Measurements from ENCODE around the gene ALMS1.

DNA sequence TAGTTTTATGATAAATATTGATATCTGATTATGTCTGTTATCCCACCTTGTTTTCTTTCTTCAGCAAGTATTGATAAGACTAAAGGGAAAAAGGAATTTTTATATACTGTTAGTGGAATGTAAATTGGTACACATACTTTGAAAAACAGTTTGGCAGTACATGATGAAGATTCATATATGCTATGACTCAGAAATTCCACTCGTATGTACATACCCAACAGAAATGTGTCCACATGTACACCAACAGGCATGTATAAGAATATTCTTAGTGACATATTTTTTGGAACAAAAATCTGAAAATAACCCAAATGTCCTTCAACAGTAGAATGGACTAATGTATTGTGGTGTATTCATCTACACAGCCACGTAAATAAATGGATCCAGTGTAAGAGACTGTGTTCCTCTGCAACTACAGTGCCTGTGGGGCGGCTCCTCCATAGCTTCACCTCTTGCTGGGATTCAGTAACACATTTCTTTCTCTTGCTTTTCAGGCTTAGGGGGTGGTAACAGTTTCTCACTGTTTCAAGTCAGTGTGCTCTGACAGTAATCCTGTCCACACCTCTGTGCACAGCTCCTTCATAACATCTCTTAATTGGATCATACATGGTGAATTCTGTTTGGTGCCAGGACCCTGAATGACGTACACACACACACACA lies 35.5 kb upstream of the ALMS1 start:
- TF ChIP-seq, protein P1, sequence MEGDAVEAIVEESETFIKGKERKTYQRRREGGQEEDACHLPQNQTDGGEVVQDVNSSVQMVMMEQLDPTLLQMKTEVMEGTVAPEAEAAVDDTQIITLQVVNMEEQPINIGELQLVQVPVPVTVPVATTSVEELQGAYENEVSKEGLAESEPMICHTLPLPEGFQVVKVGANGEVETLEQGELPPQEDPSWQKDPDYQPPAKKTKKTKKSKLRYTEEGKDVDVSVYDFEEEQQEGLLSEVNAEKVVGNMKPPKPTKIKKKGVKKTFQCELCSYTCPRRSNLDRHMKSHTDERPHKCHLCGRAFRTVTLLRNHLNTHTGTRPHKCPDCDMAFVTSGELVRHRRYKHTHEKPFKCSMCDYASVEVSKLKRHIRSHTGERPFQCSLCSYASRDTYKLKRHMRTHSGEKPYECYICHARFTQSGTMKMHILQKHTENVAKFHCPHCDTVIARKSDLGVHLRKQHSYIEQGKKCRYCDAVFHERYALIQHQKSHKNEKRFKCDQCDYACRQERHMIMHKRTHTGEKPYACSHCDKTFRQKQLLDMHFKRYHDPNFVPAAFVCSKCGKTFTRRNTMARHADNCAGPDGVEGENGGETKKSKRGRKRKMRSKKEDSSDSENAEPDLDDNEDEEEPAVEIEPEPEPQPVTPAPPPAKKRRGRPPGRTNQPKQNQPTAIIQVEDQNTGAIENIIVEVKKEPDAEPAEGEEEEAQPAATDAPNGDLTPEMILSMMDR (conservative IDR thresholded peaks at IDR 0.05) = no peak
- TF ChIP-seq ZFX (IDR thresholded peaks at IDR 0.05) = no peak
